CD4-positive, alpha-beta memory T cell (primary cell): ENCODE measurements around the gene CA5B. TPM values are rescaled to one million over a fixed set of nuclear protein-coding genes. Genes with fewer than 3 reads are reported as not detected.

Experiments used
- CTCF ChIA-PET: fragments of 350-600 bp; sonication (Branson Sonifier 250); formaldehyde crosslinking; loops from one replicate; lab custom pipeline; 2021; ENCODE audit warnings: inconsistent platforms; ENCODE audit not compliant: partially characterized antibody; lab: Charles Lee
- POLR2A ChIA-PET: fragments of 350-600 bp; sonication (Branson Sonifier 250); formaldehyde crosslinking; loops from one replicate; lab custom pipeline; 2021; ENCODE audit not compliant: partially characterized antibody; lab: Charles Lee
- DNase-seq, 5 donors: peaks; one replicate each; pipeline versions ENCODE4 v3.0.0 to v3.0.0-alpha.2; 2020 to 2022; ENCODE audit warnings: mixed read lengths in 1 of 5
- H3K27ac ChIP-seq: one replicate; pipeline ENCODE4 v1.7.0; 2013; ENCODE audit warnings: low read depth, low read length
- H3K27me3 ChIP-seq: 2 replicates; pipeline ENCODE4 v1.7.0; 2013; ENCODE audit warnings: mild to moderate bottlenecking, low read length, moderate library complexity; ENCODE audit not compliant: insufficient read depth
- H3K36me3 ChIP-seq: 2 replicates; pipeline ENCODE4 v1.7.0; 2013; ENCODE audit warnings: mild to moderate bottlenecking, low read length, moderate library complexity; ENCODE audit not compliant: insufficient read depth
- H3K4me1 ChIP-seq: 2 replicates; pipeline ENCODE4 v1.7.0; 2013; ENCODE audit warnings: mild to moderate bottlenecking, low read length, moderate library complexity; ENCODE audit not compliant: insufficient read depth
- H3K4me3 ChIP-seq, 2 donors: one replicate each; pipeline ENCODE4 v1.7.0; 2013; ENCODE audit warnings: low read length in 2 of 2, mild to moderate bottlenecking in 1 of 2
- H3K9me3 ChIP-seq, 2 donors: one replicate each; pipeline ENCODE4 v1.7.0; 2013; ENCODE audit warnings: low read length in 2 of 2, control low read depth in 1 of 2; ENCODE audit not compliant: control insufficient read depth in 1 of 2
- H3K27ac Mint-ChIP-seq, 7 donors: one replicate each; pipeline ENCODE4 v1.8.0; 2020 to 2021; ENCODE audit warnings: mixed read lengths in 7 of 7, mild to moderate bottlenecking in 6 of 7, inconsistent platforms in 3 of 7, moderate library complexity in 3 of 7
- H3K27me3 Mint-ChIP-seq, 2 donors: one replicate each; pipeline ENCODE4 v1.8.0; 2020 to 2021; ENCODE audit warnings: mixed read lengths in 2 of 2
- H3K36me3 Mint-ChIP-seq, 2 donors: one replicate each; pipeline ENCODE4 v1.8.0; 2020 to 2021; ENCODE audit warnings: mixed read lengths in 2 of 2, inconsistent platforms in 1 of 2, mild to moderate bottlenecking in 1 of 2
- H3K4me1 Mint-ChIP-seq, 4 donors: one replicate each; pipeline ENCODE4 v1.8.0; 2020 to 2021; ENCODE audit warnings: mixed read lengths in 4 of 4, mild to moderate bottlenecking in 1 of 4
- H3K4me3 Mint-ChIP-seq, 8 donors: one replicate each; pipeline ENCODE4 v1.8.0; 2020 to 2021; ENCODE audit warnings: mixed read lengths in 8 of 8, mild to moderate bottlenecking in 7 of 8, moderate library complexity in 6 of 8, inconsistent platforms in 3 of 8
- H3K9me3 Mint-ChIP-seq, 8 donors: one replicate each; pipeline ENCODE4 v1.8.0; 2020 to 2021; ENCODE audit warnings: mixed read lengths in 8 of 8, mild to moderate bottlenecking in 5 of 8, inconsistent platforms in 3 of 8, moderate library complexity in 1 of 8
- intact Hi-C: fragments of 100-400 bp; cut with micrococcal nuclease; formaldehyde crosslinking; loops from one replicate; pipeline ENCODE4 v1.15.1; 2023
- polyA plus RNA-seq, 2 donors: library from polyadenylated mRNA; unstranded; fragments of 300-500 nt; fragmentation: Illumina TruSeq; gene quantifications; one replicate each; pipeline ENCODE4 v1.2.3, GENCODE V29; 2021
- total RNA-seq, 2 experiments: library from RNA; stranded (reverse); gene quantifications; one replicate each; pipeline ENCODE4 v1.2.3, GENCODE V29; 2021

CA5B gene
- total and polyA plus RNA-seq, 4 experiments from 2014 or later, result 45.7 to 164 (median 71.9) TPM

DNA sequence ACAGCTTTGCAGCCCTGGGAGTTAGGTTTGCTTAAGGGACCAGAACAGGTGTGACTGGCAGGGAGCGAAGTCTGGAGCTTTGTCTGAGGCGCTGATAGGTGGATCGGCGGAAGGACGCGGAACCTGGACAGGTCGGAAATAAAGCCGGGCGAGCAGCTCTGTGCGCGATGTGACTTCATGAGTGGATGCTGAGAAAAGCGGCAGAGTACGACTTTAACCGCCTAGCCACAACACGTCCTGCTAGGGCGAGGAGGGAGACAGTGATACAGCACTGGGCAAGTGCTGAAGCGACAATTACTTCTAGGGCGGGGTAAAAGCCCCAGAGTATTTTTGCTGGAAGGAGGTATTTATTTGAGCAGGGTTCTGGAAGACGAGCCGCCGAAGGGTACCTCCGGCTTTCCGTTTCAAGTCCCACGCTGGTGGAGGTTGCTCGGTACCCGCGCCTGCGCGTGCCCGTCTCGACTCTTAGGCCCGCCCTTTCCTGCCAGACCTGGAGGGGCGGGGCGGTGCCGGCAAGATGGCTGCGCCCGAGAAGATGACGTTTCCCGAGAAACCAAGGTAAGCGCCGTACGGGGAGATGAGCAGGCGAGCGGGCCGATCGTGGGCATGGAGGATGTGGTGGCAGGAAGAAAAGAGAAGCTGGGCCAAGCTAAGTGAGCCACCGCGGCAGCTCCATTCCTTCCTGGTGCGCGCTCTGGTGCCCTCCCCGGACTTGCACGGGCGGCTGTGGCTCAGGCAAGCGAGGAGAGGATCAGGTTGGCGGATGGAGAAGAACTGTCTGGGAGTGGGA, 52.1 kb downstream of the CA5B start, which contains the start of gene ZRSR2:
ZRSR2 (plus strand) TSS at position 506 of the 790 bp plus-strand sequence; CDS start at position 518, 12 bp downstream.
- Histone ChIP-seq H3K27me3 (no peaks in the 10 kb centered on the region), H3K36me3 (peaks cover 3% of the 10 kb centered on the region), H3K4me3 (peak within 1 kb of the TSS; percentile 65 to 76), H3K27ac (peak within 1 kb of the TSS; percentile 83), H3K4me1 (peaks cover 37% of the 10 kb centered on the region), H3K9me3 (no peaks in the 10 kb centered on the region)
- ChIA-PET POLR2A (interaction anchor here (1.1 to 3.6 kb wide), 13 partner anchors 8 to 115 kb away, joined by 3 to 34 read pairs (median 10); partner anchors contain the start of genes AP1S2 and CA5B), CTCF (interaction anchor here (0.7 to 2.5 kb wide), 4 partner anchors 25 to 103 kb away, joined by 3 to 13 read pairs (median 6); partner anchors contain the start of gene AP1S2)
- Mint-ChIP-seq H3K27me3 (no peaks in the 10 kb centered on the region), H3K36me3 (peaks cover 15 to 24% of the 10 kb centered on the region in 2 donors), H3K9me3 (no peaks in the 10 kb centered on the region), H3K4me1 (peaks cover 13 to 35% (median 24%) of the 10 kb centered on the region in 4 donors), H3K27ac (peak within 1 kb of the TSS in 1 of 7 donors; percentile 68), H3K4me3 (peak within 1 kb of the TSS in 1 of 8 donors; percentile 18)
- peak; percentile 91 to 95 (median 94) for DNase-seq
- intact Hi-C loops, result loop anchor here (1.0 to 2.0 kb wide), 5 partner anchors 39 to 115 kb away; partner anchors contain the start of genes AP1S2 and CA5B

DNA sequence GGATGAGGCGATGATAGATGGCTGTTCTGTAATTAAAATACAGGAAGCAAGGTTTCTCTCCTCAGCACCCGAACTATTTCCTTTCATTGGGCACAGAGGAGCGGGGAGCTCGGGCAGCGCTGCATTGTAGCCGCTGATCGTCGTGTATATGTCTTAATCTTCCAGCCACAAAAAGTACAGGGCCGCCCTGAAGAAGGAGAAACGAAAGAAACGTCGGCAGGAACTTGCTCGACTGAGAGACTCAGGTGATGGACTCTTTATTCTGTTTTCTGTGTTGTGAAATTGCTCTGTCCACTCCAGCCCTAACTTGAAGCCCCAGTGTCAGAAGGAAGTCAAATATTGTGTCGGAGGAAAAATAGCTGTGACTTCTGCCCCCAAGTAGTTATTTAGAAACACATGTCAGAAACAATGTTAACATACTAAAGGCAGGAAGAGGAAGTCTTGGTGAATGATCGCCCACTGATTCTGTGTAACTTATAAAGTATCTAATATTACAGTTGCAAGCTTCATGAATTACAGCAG, 52.8 kb downstream of the CA5B start:
- Mint-ChIP-seq H3K36me3 (peaks cover 13 to 26% of the 10 kb centered on the region in 2 donors), H3K27ac (no peak overlapping the region), H3K4me3 (no peak overlapping the region), H3K27me3 (no peaks in the 10 kb centered on the region), H3K4me1 (peaks cover 14 to 42% (median 29%) of the 10 kb centered on the region in 4 donors), H3K9me3 (no peaks in the 10 kb centered on the region)
- ChIA-PET CTCF (interaction anchor here (0.7 to 2.5 kb wide), 3 partner anchors 25 to 104 kb away, joined by 3 to 13 read pairs (median 8); no protein-coding TSS in a partner anchor), POLR2A (interaction anchor here (0.7 to 3.6 kb wide), 10 partner anchors 8 to 116 kb away, joined by 3 to 34 read pairs (median 12); partner anchors contain the start of genes AP1S2 and CA5B)
- Histone ChIP-seq H3K4me3 (peak overlapping the region; percentile 65 to 76), H3K36me3 (no peaks in the 10 kb centered on the region), H3K9me3 (no peaks in the 10 kb centered on the region), H3K27ac (peak overlapping the region; percentile 83), H3K4me1 (peaks cover 37% of the 10 kb centered on the region), H3K27me3 (no peaks in the 10 kb centered on the region)
- intact Hi-C loops, result loop anchor here (1.0 to 2.0 kb wide), 5 partner anchors 40 to 116 kb away; partner anchors contain the start of genes AP1S2 and CA5B
- DNase-seq, result no peak

DNA sequence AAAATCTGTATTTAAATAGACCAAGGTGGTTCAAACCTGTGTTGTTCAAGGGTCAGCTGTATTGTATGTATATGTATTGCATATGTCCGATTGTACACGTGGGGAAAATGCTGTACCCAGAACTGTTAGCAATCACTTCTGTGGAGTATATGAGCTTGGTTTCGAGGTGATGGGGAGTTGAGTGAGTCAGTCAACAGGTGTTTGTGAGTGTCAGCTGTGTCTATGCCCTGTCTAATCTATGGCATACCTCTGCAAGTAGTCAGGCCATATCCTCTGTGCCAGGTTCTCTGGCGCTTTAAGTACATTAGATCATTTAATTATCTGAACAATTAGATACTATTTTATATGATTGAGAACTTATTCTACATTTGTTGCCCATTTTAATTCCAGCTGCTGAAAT, 59.6 kb downstream of the CA5B start:
- peaks cover 24 to 57% (median 44%) of the 10 kb centered on the region in 4 donors for H3K4me1 Mint-ChIP-seq
- H3K4me3 ChIP-seq, result no peak overlapping the region
- H3K36me3 ChIP-seq, result no peaks in the 10 kb centered on the region
- intact Hi-C loops, result no loop called here
- H3K27me3 Mint-ChIP-seq, result no peaks in the 10 kb centered on the region
- H3K9me3 ChIP-seq, result no peaks in the 10 kb centered on the region
- no peak overlapping the region for H3K27ac ChIP-seq
- peak overlapping the region in 2 of 8 donors; percentile 40 to 64 for H3K4me3 Mint-ChIP-seq
- H3K4me1 ChIP-seq, result peaks cover 21% of the 10 kb centered on the region
- no peak for DNase-seq
- CTCF ChIA-PET, result no interaction called here
- H3K36me3 Mint-ChIP-seq, result peaks cover 38 to 52% of the 10 kb centered on the region in 2 donors
- no peaks in the 10 kb centered on the region for H3K9me3 Mint-ChIP-seq
- H3K27me3 ChIP-seq, result no peaks in the 10 kb centered on the region
- H3K27ac Mint-ChIP-seq, result peak overlapping the region in 1 of 7 donors; percentile 63
- POLR2A ChIA-PET, result no interaction called here

DNA sequence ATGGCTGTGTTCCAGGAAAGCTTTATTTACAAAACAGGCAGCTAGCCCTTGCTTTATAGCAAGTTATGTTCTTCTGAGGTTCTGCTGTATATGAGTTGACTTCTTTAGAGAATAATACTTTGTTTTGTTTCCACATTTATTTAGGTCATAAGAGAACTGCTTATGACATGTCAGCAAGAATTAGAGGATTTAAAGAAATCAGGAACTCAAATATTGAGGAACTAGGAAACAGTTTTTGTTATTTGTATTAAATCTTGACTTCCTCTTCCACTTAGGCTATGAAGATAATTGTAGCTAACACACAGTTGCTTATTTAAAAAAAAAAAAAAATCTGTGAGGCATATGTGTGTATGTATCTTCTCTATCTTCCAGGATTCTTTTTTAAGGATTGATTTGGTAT, 66.5 kb downstream of the CA5B start:
- Histone ChIP-seq H3K36me3 (peaks cover 4% of the 10 kb centered on the region), H3K4me3 (no peak overlapping the region), H3K4me1 (no peaks in the 10 kb centered on the region), H3K27me3 (no peaks in the 10 kb centered on the region), H3K9me3 (no peaks in the 10 kb centered on the region), H3K27ac (no peak overlapping the region)
- DNase-seq, result no peak
- Mint-ChIP-seq H3K9me3 (no peaks in the 10 kb centered on the region), H3K27me3 (no peaks in the 10 kb centered on the region), H3K27ac (no peak overlapping the region), H3K4me3 (no peak overlapping the region), H3K4me1 (peaks cover 0 to 3% (median 1%) of the 10 kb centered on the region in 4 donors), H3K36me3 (peaks cover 43 to 44% of the 10 kb centered on the region in 2 donors)
- intact Hi-C loops, result loop anchor here (5.0 kb wide), 1 partner anchor 37 kb away; no protein-coding TSS in a partner anchor
- ChIA-PET POLR2A (interaction anchor here (1.0 kb wide), 2 partner anchors 13 to 19 kb away, joined by 3 read pairs; no protein-coding TSS in a partner anchor), CTCF (interaction anchor here (1.2 kb wide), 1 partner anchor 46 kb away, joined by 3 read pairs; no protein-coding TSS in a partner anchor)

DNA sequence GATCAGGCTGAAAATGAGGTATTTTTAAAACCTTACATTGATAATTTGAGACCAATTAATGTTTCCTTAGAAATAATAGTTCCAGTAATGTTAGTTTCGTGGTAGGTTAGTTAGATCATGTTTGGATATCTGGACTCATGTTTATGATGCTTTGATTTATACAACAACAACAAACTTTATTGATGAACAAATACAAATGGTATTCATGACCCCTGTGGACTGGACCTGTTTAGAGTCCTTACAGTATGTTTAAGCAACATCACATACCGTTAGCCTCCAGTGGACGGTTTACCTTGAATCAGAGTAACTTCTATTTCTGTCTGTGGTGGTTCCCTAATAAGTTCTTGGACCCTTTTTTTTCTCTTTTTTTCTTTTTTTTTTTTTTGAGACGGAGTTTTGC, 70.2 kb downstream of the CA5B start:
- H3K9me3 Mint-ChIP-seq, result no peaks in the 10 kb centered on the region
- H3K4me1 Mint-ChIP-seq, result peaks cover 0 to 5% (median 2%) of the 10 kb centered on the region in 4 donors
- H3K27me3 Mint-ChIP-seq, result no peaks in the 10 kb centered on the region
- H3K4me3 ChIP-seq, result no peak overlapping the region
- ChIA-PET POLR2A (no interaction called here), CTCF (no interaction called here)
- no peak overlapping the region for H3K27ac Mint-ChIP-seq
- peaks cover 47 to 67% of the 10 kb centered on the region in 2 donors for H3K36me3 Mint-ChIP-seq
- DNase-seq, result no peak
- peaks cover 15% of the 10 kb centered on the region for H3K36me3 ChIP-seq
- no peak overlapping the region for H3K4me3 Mint-ChIP-seq
- H3K9me3 ChIP-seq, result no peaks in the 10 kb centered on the region
- intact Hi-C loops, result no loop called here
- H3K27me3 ChIP-seq, result no peaks in the 10 kb centered on the region
- H3K27ac ChIP-seq, result no peak overlapping the region
- no peaks in the 10 kb centered on the region for H3K4me1 ChIP-seq

DNA sequence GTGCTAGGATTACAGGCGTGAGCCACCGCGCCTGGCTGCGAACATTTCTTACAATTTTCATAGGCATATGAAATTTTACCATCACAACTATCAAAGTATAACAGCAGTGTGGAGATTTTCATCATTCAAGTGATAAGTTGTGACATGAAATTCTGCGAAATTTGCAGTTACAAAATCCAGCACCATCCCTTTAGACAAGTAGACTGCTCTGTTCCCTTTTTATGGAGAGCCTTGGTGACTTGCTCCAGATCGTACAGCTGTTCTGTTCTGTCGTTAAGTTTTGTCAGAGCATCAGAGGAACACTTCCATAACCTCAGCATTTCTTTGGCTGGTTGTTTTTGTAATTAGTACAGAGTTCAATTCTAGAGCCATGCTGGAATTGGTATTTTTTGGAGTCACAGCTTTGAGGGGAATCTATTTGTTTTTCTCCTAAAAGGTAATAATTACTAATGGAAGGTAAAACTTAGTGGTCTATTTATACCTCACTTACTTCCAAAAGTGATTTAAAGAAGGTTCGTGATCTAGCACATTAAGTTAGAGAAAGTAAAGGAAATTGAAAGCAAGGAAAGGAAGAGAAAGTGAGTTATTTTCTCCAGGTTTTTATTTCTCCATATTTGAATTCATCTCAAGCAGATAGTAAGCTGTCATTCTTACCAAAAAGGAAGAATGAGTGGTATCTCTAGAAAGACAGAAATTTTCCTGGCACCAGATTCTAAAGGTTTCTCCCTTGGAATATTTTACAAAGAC, 74.3 kb downstream of the CA5B start:
- H3K27ac Mint-ChIP-seq, result peak overlapping the region in 1 of 7 donors; percentile 14

More for the DNA sequence above, 74.3 kb downstream of the CA5B start:
- Histone ChIP-seq H3K36me3 (peaks cover 10% of the 10 kb centered on the region), H3K27ac (no peak overlapping the region), H3K9me3 (no peaks in the 10 kb centered on the region), H3K27me3 (no peaks in the 10 kb centered on the region), H3K4me1 (peaks cover 30% of the 10 kb centered on the region), H3K4me3 (no peak overlapping the region)
- peaks cover 0 to 2% (median 0%) of the 10 kb centered on the region in 8 donors for H3K9me3 Mint-ChIP-seq
- CTCF ChIA-PET, result no interaction called here
- intact Hi-C loops, result no loop called here
- peaks cover 20 to 32% (median 29%) of the 10 kb centered on the region in 4 donors for H3K4me1 Mint-ChIP-seq
- POLR2A ChIA-PET, result interaction anchor here (0.6 kb wide), 1 partner anchor 30 kb away, joined by 3 read pairs; no protein-coding TSS in a partner anchor
- no peaks in the 10 kb centered on the region for H3K27me3 Mint-ChIP-seq
- peaks cover 48 to 51% of the 10 kb centered on the region in 2 donors for H3K36me3 Mint-ChIP-seq
- DNase-seq, result no peak
- H3K4me3 Mint-ChIP-seq, result no peak overlapping the region
